ENCODE measurements around the gene TBC1D26. TPM values are rescaled to one million over a fixed set of nuclear protein-coding genes. Genes with fewer than 3 reads are reported as not detected.

The TBC1D26 gene
- total and polyA plus RNA-seq, 2 experiments from 2014 or later, result 0.84 to 2.8 TPM

GRCh38 chr17:15744074-15744676, 12.1 kb downstream of the TBC1D26 start:
- H3K79me2 ChIP-seq (replicated peaks; ENCODE audit: insufficient read depth), result no peaks in the 10 kb centered on the region
- H3K4me2 ChIP-seq, result no peak overlapping the region
- no peaks in the 10 kb centered on the region; the same call in 1 of the 2 replicates for H3K4me1 ChIP-seq (ENCODE audit: insufficient read depth)
- no peaks in the 10 kb centered on the region for H3K9me2 ChIP-seq (ENCODE audit: insufficient read depth)
- H2AFZ ChIP-seq, result no peak overlapping the region; the same call in 1 of the 2 replicates
- no peak overlapping the region for H3K4me3 ChIP-seq
- H4K20me1 ChIP-seq (replicated peaks; ENCODE audit: insufficient read depth), result no peaks in the 10 kb centered on the region
- ATAC-seq (no peak), DNase-seq (ENCODE audit: low spot score) (no peak)
- H3K9me3 Mint-ChIP-seq, result peaks cover 5% of the 10 kb centered on the region; the same call in 2 of the 3 replicates
- H3K4me1 Mint-ChIP-seq, result no peaks in the 10 kb centered on the region
- H3K4me3 Mint-ChIP-seq, result no peak overlapping the region
- H3K27ac Mint-ChIP-seq, result no peak overlapping the region
- TF ChIP-seq ZNF462 (CRISPR knock-in tag; IDR thresholded peaks at IDR 0.05), result no peak
- TF ChIP-seq ZNF331 (CRISPR knock-in tag; IDR thresholded peaks at IDR 0.05; ENCODE audit: low read depth), result no peak
- no peak for TF ChIP-seq NANOG (IDR thresholded peaks at IDR 0.05; ENCODE audit: borderline replicate concordance)
- TF ChIP-seq ETS1 (IDR thresholded peaks at IDR 0.05), result no peak
- TF ChIP-seq EZH2phosphoT487 (IDR thresholded peaks at IDR 0.05; ENCODE audit: unreplicated experiment), result no peak
- TF ChIP-seq ZNF114 (CRISPR knock-in tag; IDR thresholded peaks at IDR 0.05), result no peak
- TF ChIP-seq CTCF (conservative IDR thresholded peaks at IDR 0.05; ENCODE audit: low read depth in 2 of 2), result no peak
- no peaks in the 10 kb centered on the region for H3K36me3 Mint-ChIP-seq (ENCODE audit: low read depth)
- peaks cover 3% of the 10 kb centered on the region for H3K27me3 Mint-ChIP-seq (ENCODE audit: insufficient read depth, low read depth, poor library complexity)
- no peak overlapping the region for H3K27ac ChIP-seq (ENCODE audit: low read depth)
- H3F3A ChIP-seq (replicated peaks; ENCODE audit: low read depth), result no peaks in the 10 kb centered on the region
- H3K27me3 ChIP-seq (ENCODE audit: insufficient read depth), result no peaks in the 10 kb centered on the region
- no peaks in the 10 kb centered on the region for H3K36me3 ChIP-seq (ENCODE audit: insufficient read depth)
